Sigmoid colon (tissue), 7 donors: ENCODE measurements around the gene PCGF3. TPM values are rescaled to one million over a fixed set of nuclear protein-coding genes. Genes with fewer than 3 reads are reported as not detected.
A peak's percentile ranks its signal among the peaks of the same experiment; 100 is the strongest.

Experiments
- DNase-seq: peaks from one replicate; pipeline ENCODE4 v3.0.0-alpha.2; 2019
- H3K27ac ChIP-seq, 4 donors: fragments of 200-600 bp; sonication (generic); one replicate each; pipeline ENCODE4 v1.5.1; 2016 to 2019; ENCODE audit warnings: mild to moderate bottlenecking in 1 of 4
- H3K27me3 ChIP-seq, 3 donors: fragments of 200-600 bp; sonication (generic); one replicate each; pipeline ENCODE4 v1.5.1; 2019; ENCODE audit warnings: mild to moderate bottlenecking in 1 of 3
- H3K36me3 ChIP-seq, 4 donors: fragments of 200-600 bp; sonication (generic); one replicate each; pipeline ENCODE4 v1.5.1; 2016 to 2019
- H3K4me1 ChIP-seq, 4 donors: fragments of 200-600 bp; sonication (generic); one replicate each; pipeline ENCODE4 v1.5.1; 2017 to 2019
- H3K4me3 ChIP-seq, 4 donors: fragments of 200-600 bp; sonication (generic); one replicate each; pipeline ENCODE4 v1.5.1; 2017 to 2019; ENCODE audit warnings: mild to moderate bottlenecking in 2 of 4, moderate library complexity in 1 of 4
- H3K9me3 ChIP-seq, 4 donors: fragments of 200-600 bp in 3 of 4; sonication (generic) in 3 of 4; one replicate each; pipeline versions ENCODE4 v1.5.1 to v1.6.1; 2013 to 2019
- CTCF ChIP-seq, 4 experiments: fragments of 450-650 bp in 3 of 4; fragments of 200-600 bp in 1 of 4; IDR thresholded peaks; one replicate each; pipeline ENCODE4 v1.5.1; 2016 to 2019; ENCODE audit warnings: antibody characterized with exemption in 4 of 4, mild to moderate bottlenecking in 3 of 4, moderate library complexity in 2 of 4
- POLR2AphosphoS5 ChIP-seq, 4 donors: sonication (generic); formaldehyde crosslinking; IDR thresholded peaks; one replicate each; pipeline ENCODE4 v1.6.1; 2017; ENCODE audit warnings: antibody characterized with exemption in 4 of 4
- WGBS, 2 donors: extraction: QIAGEN DNeasy Blood & Tissue Kit; methylation state at CpG; one replicate each; pipeline ENCODE4 v1.1.7; 2013; 5-methylcytosine and 5-hydroxymethylcytosine counted together
- intact Hi-C: fragments of 100-400 bp; cut with DNase I; formaldehyde crosslinking; loops from one replicate; pipeline ENCODE4 v1.15.1; 2023
- polyA plus RNA-seq, 3 donors: library from polyadenylated mRNA; stranded (reverse); fragments of 200-250 nt; gene quantifications; one replicate each; pipeline ENCODE4 v1.2.3, GENCODE V29; 2013
- total RNA-seq, 4 donors: library from RNA; depleted of rRNA; stranded (reverse); fragments of >200 nt; gene quantifications; one replicate each; pipeline ENCODE4 v1.1.0, GENCODE V29; 2016
- donor health status: healthy with polysubstance abuse.
- donor health status: Bipolar disorder and iron deficiency.
- donor health status: healthy.

The PCGF3 gene
- total and polyA plus RNA-seq, 7 donors = 15.6 to 60.1 (median 29.8) TPM

GRCh38 chr4:819401-820229 is 114.0 kb downstream of the PCGF3 start:
- H3K4me3 ChIP-seq = no peak overlapping the region
- peak; percentile 58 for DNase-seq
- no peak overlapping the region for H3K27ac ChIP-seq
- 86 to 90% methylated on average over 20 of the region's 20 CpGs for WGBS, 2 donors
- TF ChIP-seq POLR2AphosphoS5 (IDR thresholded peaks at IDR 0.05) (no peak), CTCF (IDR thresholded peaks at IDR 0.05) (no peak)
- H3K4me1 ChIP-seq = peaks cover 0 to 22% (median 19%) of the 10 kb centered on the region in 4 donors
- peaks cover 0 to 5% (median 0%) of the 10 kb centered on the region in 4 donors for H3K9me3 ChIP-seq
- intact Hi-C loops = loop anchor here (5.0 kb wide), 1 partner anchor 77 kb away; no protein-coding TSS in a partner anchor
- peaks cover 11 to 58% (median 41%) of the 10 kb centered on the region in 3 donors for H3K27me3 ChIP-seq
- H3K36me3 ChIP-seq = no peaks in the 10 kb centered on the region

Other genes with a start within 250 kb of the PCGF3 start
- gene ZNF721, start 206.7 kb upstream of the PCGF3 start, total RNA-seq = 10 to 100 TPM; 19.0 to 25.5 (median 21.5) TPM
- 10 to 100 TPM in 1 of 3 donors, 1 to 10 TPM in 2; 6.2 to 11.1 (median 7.2) TPM for gene ZNF721, start 206.7 kb upstream of the PCGF3 start, polyA plus RNA-seq
- gene PIGG, start 206.6 kb upstream of the PCGF3 start, total RNA-seq = 10 to 100 TPM; 32.1 to 71.2 (median 46.7) TPM
- 10 to 100 TPM in 1 of 3 donors, 1 to 10 TPM in 2; 6.0 to 38.0 (median 9.7) TPM for gene PIGG, start 206.6 kb upstream of the PCGF3 start, polyA plus RNA-seq
- under 1 TPM in 2 of 4 donors, not detected in 2; 0.36 to 0.41 TPM for gene TMEM271, start 129.5 kb upstream of the PCGF3 start, total RNA-seq
- gene TMEM271, start 129.5 kb upstream of the PCGF3 start, polyA plus RNA-seq = under 1 TPM in 1 of 3 donors, not detected in 2; 0.06 TPM
- gene PDE6B, start 80.3 kb upstream of the PCGF3 start, total RNA-seq = 1 to 10 TPM in 2 of 4 donors, under 1 TPM in 1, not detected in 1; 0.41 to 5.4 (median 2.6) TPM
- 1 to 10 TPM in 1 of 3 donors, under 1 TPM in 2; under 0.01 to 4.1 (median 0.46) TPM for gene PDE6B, start 80.3 kb upstream of the PCGF3 start, polyA plus RNA-seq
- 100 to 1,000 TPM; 104 to 244 (median 194) TPM for gene ATP5ME, start 31.6 kb upstream of the PCGF3 start, total RNA-seq
- gene ATP5ME, start 31.6 kb upstream of the PCGF3 start, polyA plus RNA-seq = 1,000 to 10,000 TPM in 2 of 3 donors, 100 to 1,000 TPM in 1; 610 to 1,302 (median 1,156) TPM
- gene MYL5, start 31.3 kb upstream of the PCGF3 start, total RNA-seq = 10 to 100 TPM in 2 of 4 donors, 1 to 10 TPM in 2; 5.7 to 11.7 (median 9.8) TPM
- gene MYL5, start 31.3 kb upstream of the PCGF3 start, polyA plus RNA-seq = 10 to 100 TPM; 19.2 to 29.7 (median 28.7) TPM
- gene SLC49A3, start 16.7 kb upstream of the PCGF3 start, total RNA-seq = 1 to 10 TPM; 3.9 to 5.0 (median 4.5) TPM
- 1 to 10 TPM; 2.4 to 6.4 (median 4.6) TPM for gene SLC49A3, start 16.7 kb upstream of the PCGF3 start, polyA plus RNA-seq
- gene CPLX1, start 120.3 kb downstream of the PCGF3 start, total RNA-seq = 1 to 10 TPM in 1 of 4 donors, under 1 TPM in 3; 0.36 to 1.7 (median 0.45) TPM
- 1 to 10 TPM in 2 of 3 donors, under 1 TPM in 1; 0.23 to 3.0 (median 2.8) TPM for gene CPLX1, start 120.3 kb downstream of the PCGF3 start, polyA plus RNA-seq
- 100 to 1,000 TPM in 1 of 4 donors, 10 to 100 TPM in 3; 40.8 to 494 (median 60.4) TPM for gene GAK, start 226.5 kb downstream of the PCGF3 start, total RNA-seq
- gene GAK, start 226.5 kb downstream of the PCGF3 start, polyA plus RNA-seq = 100 to 1,000 TPM; 124 to 276 (median 150) TPM
- 10 to 100 TPM; 19.3 to 42.6 (median 32.6) TPM for gene TMEM175, start 226.6 kb downstream of the PCGF3 start, total RNA-seq
- 10 to 100 TPM in 2 of 3 donors, 1 to 10 TPM in 1; 4.6 to 34.5 (median 12.6) TPM for gene TMEM175, start 226.6 kb downstream of the PCGF3 start, polyA plus RNA-seq